Neural cell (in vitro differentiated cells): ENCODE results near the gene BLM.

Experiments
- CTCF ChIP-seq: fragments of 450-650 bp; IDR thresholded peaks from 2 replicates; pipeline ENCODE4 v1.5.1; 2014; ENCODE audit warnings: antibody characterized with exemption, mild to moderate bottlenecking, moderate library complexity; ENCODE audit not compliant: poor library complexity, severe bottlenecking
- EZH2 ChIP-seq: fragments of 200-600, 300-800 bp; shearing (Covaris generic), sonication (generic); IDR thresholded peaks from 2 replicates; pipeline ENCODE4 v1.6.1; 2014; ENCODE audit warnings: antibody characterized with exemption, low read length, borderline replicate concordance, mild to moderate bottlenecking; ENCODE audit not compliant: insufficient read depth, poor library complexity, severe bottlenecking
- POLR2AphosphoS5 ChIP-seq: IDR thresholded peaks from 2 replicates; pipeline ENCODE4 v1.6.1; 2012
- RAD21 ChIP-seq: fragments of 450-650 bp; conservative IDR thresholded peaks from 2 replicates; pipeline ENCODE4 v1.6.1; 2014; ENCODE audit warnings: antibody characterized with exemption, mild to moderate bottlenecking, moderate library complexity
- REST ChIP-seq: IDR thresholded peaks from 2 replicates; pipeline ENCODE4 v1.6.1; 2012; ENCODE audit warnings: borderline replicate concordance
- SMC3 ChIP-seq: fragments of 450-650 bp; conservative IDR thresholded peaks from 2 replicates; pipeline ENCODE4 v1.6.1; 2014; ENCODE audit warnings: antibody characterized with exemption, mild to moderate bottlenecking, moderate library complexity; ENCODE audit not compliant: poor library complexity
- TAF1 ChIP-seq: IDR thresholded peaks from 2 replicates; pipeline ENCODE4 v1.6.1; 2012; ENCODE audit warnings: low read depth

GRCh38 chr15:90671216-90671615 lies 45.9 kb upstream of the BLM start:
- TF ChIP-seq CTCF, result no peak
- no peak for TF ChIP-seq SMC3
- no peak for TF ChIP-seq TAF1
- no peak for TF ChIP-seq REST
- no peak for TF ChIP-seq POLR2AphosphoS5
- TF ChIP-seq RAD21, result no peak
- TF ChIP-seq EZH2, result no peak
